K562 (cell line): ENCODE results near the gene DCXR. TPM values are rescaled to one million over a fixed set of nuclear protein-coding genes. Genes with fewer than 3 reads are reported as not detected.

Experiments
- BDP1 ChIP-seq: IDR thresholded peaks from 3 replicates; pipeline ENCODE4 v1.6.1; 2011; ENCODE audit not compliant: insufficient read length, insufficient read depth
- CHCHD3 ChIP-seq: fragments of 250-450 bp; sonication (Bioruptor Pico); IDR thresholded peaks from 2 replicates; pipeline ENCODE4 v2.1.2; 2022; ENCODE audit warnings: mild to moderate bottlenecking
- ETV6 ChIP-seq, 3 experiments: fragments of 150-350 bp in 1 of 3; sonication (generic) in 1 of 3; formaldehyde crosslinking in 1 of 3; IDR thresholded peaks; 2 replicates each; pipeline versions ENCODE4 v1.6.1 to v1.8.0; 2014 to 2022; ENCODE audit warnings: borderline replicate concordance in 2 of 3, low read depth in 2 of 3, antibody characterized with exemption in 1 of 3, low read length in 1 of 3, mild to moderate bottlenecking in 1 of 3, missing genetic modification reagents in 1 of 3
- FOS ChIP-seq: IDR thresholded peaks from 3 replicates; pipeline ENCODE4 v1.6.1; 2011; ENCODE audit not compliant: insufficient read length; ENCODE audit errors: extremely low read depth
- HNRNPLL ChIP-seq: fragments of 200-400 bp; formaldehyde crosslinking; IDR thresholded peaks from 2 replicates; pipeline ENCODE4 v1.6.1; 2017; ENCODE audit warnings: low read length, low read depth, mild to moderate bottlenecking; ENCODE audit not compliant: poor library complexity, severe bottlenecking
- NEUROD1 ChIP-seq: fragments of 150-350 bp; IDR thresholded peaks from 2 replicates; pipeline ENCODE4 v1.6.1; 2014; ENCODE audit warnings: borderline replicate concordance, low read length, low read depth; ENCODE audit not compliant: partially characterized antibody
- PCBP1 ChIP-seq: fragments of 200-400 bp; formaldehyde crosslinking; IDR thresholded peaks from 2 replicates; pipeline ENCODE4 v1.6.1; 2018; ENCODE audit warnings: mild to moderate bottlenecking, low read depth, low read length; ENCODE audit not compliant: poor library complexity, severe bottlenecking
- POLR3A ChIP-seq: IDR thresholded peaks from 2 replicates; pipeline ENCODE4 v1.6.1; 2011; ENCODE audit warnings: borderline replicate concordance, mild to moderate bottlenecking, moderate library complexity; ENCODE audit not compliant: insufficient read length, insufficient read depth; ENCODE audit errors: extremely low read depth
- RB1 ChIP-seq: fragments of 450-650 bp; IDR thresholded peaks from 2 replicates; pipeline ENCODE4 v1.6.1; 2017; ENCODE audit warnings: low read depth, mild to moderate bottlenecking
- SIN3B ChIP-seq: fragments of 450-650 bp; IDR thresholded peaks from 2 replicates; pipeline ENCODE4 v1.6.1; 2017; ENCODE audit warnings: low read depth, mild to moderate bottlenecking, moderate library complexity
- SRSF1 ChIP-seq: fragments of 200-400 bp; formaldehyde crosslinking; IDR thresholded peaks from 2 replicates; pipeline ENCODE4 v1.6.1; 2017; ENCODE audit warnings: mild to moderate bottlenecking, low read depth, low read length, moderate library complexity
- TEAD4 ChIP-seq, 2 experiments: sonication (generic) in 1 of 2; formaldehyde crosslinking in 1 of 2; IDR thresholded peaks; 2 replicates each; pipeline versions ENCODE4 v1.6.1 to v1.8.0; 2012 to 2022; ENCODE audit warnings: borderline replicate concordance in 1 of 2, inconsistent platforms in 1 of 2, low read length in 1 of 2, mild to moderate bottlenecking in 1 of 2, missing genetic modification reagents in 1 of 2
- XRCC3 ChIP-seq: fragments of 450-650 bp; IDR thresholded peaks from 2 replicates; pipeline ENCODE4 v1.6.1; 2017; ENCODE audit warnings: mild to moderate bottlenecking, moderate library complexity
- ZNF212 ChIP-seq: fragments of 450-650 bp; formaldehyde crosslinking; IDR thresholded peaks from 2 replicates; pipeline ENCODE4 v1.4.0; 2020; ENCODE audit warnings: mild to moderate bottlenecking
- ZNF586 ChIP-seq: fragments of 450-650 bp; formaldehyde crosslinking; conservative IDR thresholded peaks from 2 replicates; pipeline ENCODE4 v1.4.0; 2020; ENCODE audit warnings: mild to moderate bottlenecking, moderate library complexity
- ZNF76 ChIP-seq: fragments of 250-450 bp; sonication (Bioruptor Pico); IDR thresholded peaks from 2 replicates; pipeline ENCODE4 v1.4.0; 2020; ENCODE audit warnings: mild to moderate bottlenecking, moderate library complexity, borderline replicate concordance
- ZNF766 ChIP-seq: fragments of 200-800 bp; sonication (Bioruptor generic); conservative IDR thresholded peaks from 2 replicates; pipeline ENCODE4 v1.6.1; 2016; ENCODE audit warnings: missing genetic modification characterization, missing compliant biosample characterization
- polyA plus RNA-seq, 8 experiments: library from polyadenylated mRNA; depleted of rRNA in 4 of 8; stranded (reverse) in 5 of 8; unstranded in 3 of 8; fragments of >200 nt; fragmentation: Nextera tagmentation in 2 of 8; fragmentation: Illumina TruSeq in 1 of 8; extraction: Ambion mirVana in 2 of 8; extraction: Trizol in 1 of 8; gene quantifications; 2 replicates each; pipeline versions ENCODE4 v1.2.1 to v1.2.3, GENCODE V29; 2011 to 2014; ENCODE audit warnings: inconsistent platforms in 1 of 8, missing spikeins in 1 of 8
- total RNA-seq, 7 experiments: library from RNA; depleted of rRNA in 6 of 7; stranded (reverse); fragments of >200 nt in 6 of 7; fragmentation: Illumina TruSeq in 2 of 7; extraction: Trizol in 2 of 7; gene quantifications; 2 replicates each; pipeline versions ENCODE4 v1.2.1 to v1.2.3, GENCODE V29; 2011 to 2021; ENCODE audit warnings: low replicate concordance in 1 of 7
- TF ChIP-seq, protein P1 (sequence below), 2 experiments: fragments of 450-650 bp; formaldehyde crosslinking in 1 of 2; IDR thresholded peaks; 2 replicates each; pipeline versions ENCODE4 v1.4.0 to v1.6.1; 2014 to 2020; ENCODE audit warnings: mild to moderate bottlenecking in 2 of 2, borderline replicate concordance in 1 of 2, low read depth in 1 of 2

Gene DCXR
- total and polyA plus RNA-seq, 9 of the 15 experiments (the other 6 are each of a cell fraction or from before 2014, with no cell fraction given), result 21.3 to 274 (median 156) TPM

DNA sequence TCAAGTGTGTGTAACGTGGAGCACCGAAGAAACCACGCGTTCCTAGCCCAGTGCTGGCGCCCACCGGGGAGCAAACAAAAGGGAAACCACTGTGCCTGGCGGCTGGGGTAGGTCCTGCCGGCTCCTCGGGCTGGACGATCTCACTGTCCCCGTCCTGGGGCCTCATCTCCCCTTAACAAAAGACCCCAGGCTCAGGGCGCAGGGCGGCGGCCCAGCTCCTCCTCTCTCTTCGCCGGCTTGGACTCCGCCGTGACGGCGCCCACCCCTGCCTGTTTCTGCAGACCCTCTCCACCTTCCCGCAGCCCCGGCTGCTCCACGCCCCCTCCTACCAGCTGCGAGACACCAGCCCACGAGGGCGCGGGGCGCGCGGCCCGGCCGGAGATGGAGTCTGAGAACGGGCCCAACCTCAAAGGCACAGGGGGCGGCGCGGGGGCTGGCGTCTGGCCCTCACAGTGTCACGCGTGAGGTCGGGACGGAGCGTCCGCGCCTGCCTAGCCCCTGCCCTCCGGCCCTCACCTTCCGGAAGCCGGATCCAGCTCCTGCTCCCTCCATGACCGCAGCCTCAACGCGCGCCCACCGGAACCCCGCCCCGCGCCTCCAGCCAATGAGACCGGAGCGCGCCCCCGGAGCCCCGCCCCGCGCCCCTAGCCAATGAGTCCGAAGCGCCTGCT, 15.1 kb downstream of the DCXR start, which contains the start of gene CENPX (continued):
- TF ChIP-seq POLR3A (no peak), ZNF586 (CRISPR knock-in tag) (no peak), ZNF76 (CRISPR knock-in tag) (no peak), RB1 (no peak), TEAD4 (IDR thresholded peaks at IDR 0.05; ENCODE audit: low read length) (no peak), TEAD4 (CRISPR knock-in tag; IDR thresholded peaks at IDR 0.05; ENCODE audit: borderline replicate concordance) (no peak; the same call in 1 of the 2 replicates), XRCC3 (no peak), NEUROD1 (no peak), ZNF766 (CRISPR knock-in tag) (no peak), FOS (no peak), CHCHD3 (CRISPR knock-in tag) (no peak), PCBP1 (no peak), BDP1 (no peak), SIN3B (peak; percentile 33; the same call in 1 of the 2 replicates), ETV6 (IDR thresholded peaks at IDR 0.05; ENCODE audit: borderline replicate concordance in 1 of 2, low read depth in 2 of 2, low read length in 1 of 2) (no peak), ETV6 (CRISPR knock-in tag; IDR thresholded peaks at IDR 0.05; ENCODE audit: borderline replicate concordance) (no peak), HNRNPLL (no peak), SRSF1 (0 out of 2 replicates have a peak, but pooled peaks have one; percentile 76), ZNF212 (CRISPR knock-in tag) (no peak)
- TF ChIP-seq, protein P1, sequence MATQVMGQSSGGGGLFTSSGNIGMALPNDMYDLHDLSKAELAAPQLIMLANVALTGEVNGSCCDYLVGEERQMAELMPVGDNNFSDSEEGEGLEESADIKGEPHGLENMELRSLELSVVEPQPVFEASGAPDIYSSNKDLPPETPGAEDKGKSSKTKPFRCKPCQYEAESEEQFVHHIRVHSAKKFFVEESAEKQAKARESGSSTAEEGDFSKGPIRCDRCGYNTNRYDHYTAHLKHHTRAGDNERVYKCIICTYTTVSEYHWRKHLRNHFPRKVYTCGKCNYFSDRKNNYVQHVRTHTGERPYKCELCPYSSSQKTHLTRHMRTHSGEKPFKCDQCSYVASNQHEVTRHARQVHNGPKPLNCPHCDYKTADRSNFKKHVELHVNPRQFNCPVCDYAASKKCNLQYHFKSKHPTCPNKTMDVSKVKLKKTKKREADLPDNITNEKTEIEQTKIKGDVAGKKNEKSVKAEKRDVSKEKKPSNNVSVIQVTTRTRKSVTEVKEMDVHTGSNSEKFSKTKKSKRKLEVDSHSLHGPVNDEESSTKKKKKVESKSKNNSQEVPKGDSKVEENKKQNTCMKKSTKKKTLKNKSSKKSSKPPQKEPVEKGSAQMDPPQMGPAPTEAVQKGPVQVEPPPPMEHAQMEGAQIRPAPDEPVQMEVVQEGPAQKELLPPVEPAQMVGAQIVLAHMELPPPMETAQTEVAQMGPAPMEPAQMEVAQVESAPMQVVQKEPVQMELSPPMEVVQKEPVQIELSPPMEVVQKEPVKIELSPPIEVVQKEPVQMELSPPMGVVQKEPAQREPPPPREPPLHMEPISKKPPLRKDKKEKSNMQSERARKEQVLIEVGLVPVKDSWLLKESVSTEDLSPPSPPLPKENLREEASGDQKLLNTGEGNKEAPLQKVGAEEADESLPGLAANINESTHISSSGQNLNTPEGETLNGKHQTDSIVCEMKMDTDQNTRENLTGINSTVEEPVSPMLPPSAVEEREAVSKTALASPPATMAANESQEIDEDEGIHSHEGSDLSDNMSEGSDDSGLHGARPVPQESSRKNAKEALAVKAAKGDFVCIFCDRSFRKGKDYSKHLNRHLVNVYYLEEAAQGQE (IDR thresholded peaks at IDR 0.05; ENCODE audit: borderline replicate concordance), result no peak
- TF ChIP-seq, protein P1 (CRISPR knock-in tag; IDR thresholded peaks at IDR 0.05; ENCODE audit: low read depth), result no peak
